Upper lobe of left lung (tissue), 6 donors: Measurements from ENCODE around the gene BBLN. TPM values are rescaled to one million over a fixed set of nuclear protein-coding genes. Genes with fewer than 3 reads are reported as not detected.

Experiments used
- ATAC-seq, 2 donors: fragments of 200-7000 bp; cut with Tn5 transposase; one replicate each; pipeline ENCODE4 v1.9.1; 2022; ENCODE audit warnings: mild to moderate bottlenecking in 2 of 2, moderate library complexity in 2 of 2; ENCODE audit not compliant: low FRiP score in 2 of 2
- DNase-seq, 2 donors: peaks; one replicate each; pipeline ENCODE4 v3.0.0-alpha.2; 2019 to 2020
- H3K27ac ChIP-seq, 4 donors: fragments of 200-600 bp; sonication (generic); one replicate each; pipeline ENCODE4 v1.5.1; 2016 to 2019
- H3K27me3 ChIP-seq, 4 donors: fragments of 200-600 bp; sonication (generic); one replicate each; pipeline ENCODE4 v1.5.1; 2017 to 2019
- H3K36me3 ChIP-seq, 4 donors: fragments of 200-600 bp; sonication (generic); one replicate each; pipeline ENCODE4 v1.5.1; 2016 to 2019
- H3K4me1 ChIP-seq, 4 donors: fragments of 200-600 bp; sonication (generic); one replicate each; pipeline ENCODE4 v1.5.1; 2018 to 2019
- H3K4me3 ChIP-seq, 4 donors: fragments of 200-600 bp; sonication (generic); one replicate each; pipeline ENCODE4 v1.5.1; 2017 to 2019; ENCODE audit warnings: mild to moderate bottlenecking in 2 of 4, moderate library complexity in 1 of 4
- H3K9me3 ChIP-seq, 4 donors: fragments of 200-600 bp; sonication (generic); one replicate each; pipeline ENCODE4 v1.5.1; 2018 to 2019
- EP300 ChIP-seq, 4 donors: sonication (generic); formaldehyde crosslinking; IDR thresholded peaks; one replicate each; pipeline ENCODE4 v1.5.1; 2017; ENCODE audit warnings: antibody characterized with exemption in 4 of 4, control low read depth in 2 of 4
- POLR2A ChIP-seq, 4 donors: fragments of 450-650 bp; IDR thresholded peaks; one replicate each; pipeline ENCODE4 v1.5.1; 2016 to 2017; ENCODE audit warnings: antibody characterized with exemption in 4 of 4, mild to moderate bottlenecking in 2 of 4
- POLR2AphosphoS5 ChIP-seq, 2 donors: sonication (generic); formaldehyde crosslinking; IDR thresholded peaks; one replicate each; pipeline ENCODE4 v1.5.1; 2017; ENCODE audit warnings: antibody characterized with exemption in 2 of 2
- WGBS, 2 donors: methylation state at CpG; one replicate each; pipeline ENCODE4 v1.1.5; 2017 to 2018; 5-methylcytosine and 5-hydroxymethylcytosine counted together
- total RNA-seq, 6 donors: library from RNA; depleted of rRNA in 4 of 6; stranded (reverse); fragments of >200 nt in 4 of 6; gene quantifications; one replicate each; pipeline versions ENCODE4 v1.1.0 to v1.2.1, GENCODE V29; 2016 to 2021
- TF ChIP-seq, protein P1 (sequence below), 6 experiments: fragments of 450-650 bp in 4 of 6; fragments of 200-600 bp in 2 of 6; sonication (generic) in 2 of 6; IDR thresholded peaks; one replicate each; pipeline ENCODE4 v1.5.1; 2016 to 2019; ENCODE audit warnings: antibody characterized with exemption in 6 of 6
- donor health status: DM: no; HTN: no; CAD: no; lungs with moderate emphysema.
- donor health status: DM: no; HTN: yes; CAD: no; lungs with severe emphysema.

Gene BBLN
- total RNA-seq, 6 donors from 2014 or later: 62.4 to 204 (median 102) TPM

- H3K4me3 ChIP-seq: no peak overlapping the region
- ATAC-seq: no peak
- H3K36me3 ChIP-seq: peaks cover 4 to 42% (median 28%) of the 10 kb centered on the region in 4 donors
- H3K9me3 ChIP-seq: no peaks in the 10 kb centered on the region
- no peak overlapping the region for H3K27ac ChIP-seq
- no peaks in the 10 kb centered on the region for H3K27me3 ChIP-seq
- peaks cover 3 to 9% (median 7%) of the 10 kb centered on the region in 4 donors for H3K4me1 ChIP-seq
- TF ChIP-seq, protein P1, sequence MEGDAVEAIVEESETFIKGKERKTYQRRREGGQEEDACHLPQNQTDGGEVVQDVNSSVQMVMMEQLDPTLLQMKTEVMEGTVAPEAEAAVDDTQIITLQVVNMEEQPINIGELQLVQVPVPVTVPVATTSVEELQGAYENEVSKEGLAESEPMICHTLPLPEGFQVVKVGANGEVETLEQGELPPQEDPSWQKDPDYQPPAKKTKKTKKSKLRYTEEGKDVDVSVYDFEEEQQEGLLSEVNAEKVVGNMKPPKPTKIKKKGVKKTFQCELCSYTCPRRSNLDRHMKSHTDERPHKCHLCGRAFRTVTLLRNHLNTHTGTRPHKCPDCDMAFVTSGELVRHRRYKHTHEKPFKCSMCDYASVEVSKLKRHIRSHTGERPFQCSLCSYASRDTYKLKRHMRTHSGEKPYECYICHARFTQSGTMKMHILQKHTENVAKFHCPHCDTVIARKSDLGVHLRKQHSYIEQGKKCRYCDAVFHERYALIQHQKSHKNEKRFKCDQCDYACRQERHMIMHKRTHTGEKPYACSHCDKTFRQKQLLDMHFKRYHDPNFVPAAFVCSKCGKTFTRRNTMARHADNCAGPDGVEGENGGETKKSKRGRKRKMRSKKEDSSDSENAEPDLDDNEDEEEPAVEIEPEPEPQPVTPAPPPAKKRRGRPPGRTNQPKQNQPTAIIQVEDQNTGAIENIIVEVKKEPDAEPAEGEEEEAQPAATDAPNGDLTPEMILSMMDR (IDR thresholded peaks at IDR 0.05): no peak
- TF ChIP-seq EP300 (IDR thresholded peaks at IDR 0.05): no peak
- TF ChIP-seq POLR2A (IDR thresholded peaks at IDR 0.05): no peak
- no peak for TF ChIP-seq POLR2AphosphoS5 (IDR thresholded peaks at IDR 0.05)
- 85 to 87% methylated on average over 14 of the region's 15 CpGs for WGBS, 2 donors
- no peak for DNase-seq
Measured at GRCh38 chr9:128118971-128119665, 40.9 kb upstream of the BBLN start.

- no peak for ATAC-seq
Measured at GRCh38 chr9:128120061-128120740, 39.9 kb upstream of the BBLN start.

GRCh38 chr9:128120741-128121465 is 39.2 kb upstream of the BBLN start:
- Histone ChIP-seq H3K27ac (no peak overlapping the region), H3K9me3 (no peaks in the 10 kb centered on the region), H3K27me3 (no peaks in the 10 kb centered on the region), H3K4me1 (peaks cover 13 to 18% (median 15%) of the 10 kb centered on the region in 4 donors), H3K36me3 (peaks cover 4 to 41% (median 28%) of the 10 kb centered on the region in 4 donors), H3K4me3 (no peak overlapping the region)
- WGBS, 2 donors: 88 to 91% methylated on average over 7 to 25 of the region's 29 CpGs
- ATAC-seq (no peak), DNase-seq (peak in 1 of 2 donors; percentile 72)
- TF ChIP-seq EP300 (IDR thresholded peaks at IDR 0.05) (no peak), POLR2AphosphoS5 (IDR thresholded peaks at IDR 0.05) (no peak), POLR2A (IDR thresholded peaks at IDR 0.05) (no peak)
- TF ChIP-seq, protein P1 (IDR thresholded peaks at IDR 0.05): no peak

More at GRCh38 chr9:128120061-128120740, 39.9 kb upstream of the BBLN start:
- H3K27me3 ChIP-seq: no peaks in the 10 kb centered on the region
- H3K27ac ChIP-seq: no peak overlapping the region
- H3K9me3 ChIP-seq: no peaks in the 10 kb centered on the region
- H3K4me3 ChIP-seq: no peak overlapping the region
- peaks cover 4 to 41% (median 28%) of the 10 kb centered on the region in 4 donors for H3K36me3 ChIP-seq
- DNase-seq: no peak
- peaks cover 8 to 11% (median 10%) of the 10 kb centered on the region in 4 donors for H3K4me1 ChIP-seq
- TF ChIP-seq, protein P1 (IDR thresholded peaks at IDR 0.05): no peak
- TF ChIP-seq POLR2AphosphoS5 (IDR thresholded peaks at IDR 0.05) (no peak), EP300 (IDR thresholded peaks at IDR 0.05) (no peak), POLR2A (IDR thresholded peaks at IDR 0.05) (no peak)
- WGBS, 2 donors: 76 to 88% methylated on average over 7 to 14 of the region's 20 CpGs

DNA sequence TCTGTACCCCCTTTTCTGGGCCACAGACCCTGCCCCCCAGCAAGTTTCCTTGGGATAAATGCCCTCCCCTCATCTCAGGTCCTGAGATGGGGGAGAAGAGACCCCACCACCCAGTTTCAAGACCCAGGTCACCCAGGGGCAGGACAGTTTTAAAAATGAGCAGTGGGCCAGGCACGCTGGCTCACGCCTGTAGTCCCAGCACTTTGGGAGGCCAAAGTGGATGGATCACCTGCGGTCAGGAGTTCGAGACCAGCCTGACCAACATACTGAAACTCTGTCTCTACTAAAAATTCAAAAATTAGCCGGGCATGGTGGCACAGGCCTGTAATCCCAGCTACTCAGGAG is 38.6 kb upstream of the BBLN start:
- H3K9me3 ChIP-seq: no peaks in the 10 kb centered on the region
- no peak for ATAC-seq
- TF ChIP-seq, protein P1 (IDR thresholded peaks at IDR 0.05): no peak
- TF ChIP-seq EP300 (IDR thresholded peaks at IDR 0.05) (no peak), POLR2A (IDR thresholded peaks at IDR 0.05) (no peak), POLR2AphosphoS5 (IDR thresholded peaks at IDR 0.05) (no peak)
- H3K27ac ChIP-seq: no peak overlapping the region
- H3K27me3 ChIP-seq: no peaks in the 10 kb centered on the region
- H3K4me3 ChIP-seq: no peak overlapping the region
- H3K4me1 ChIP-seq: peaks cover 18 to 24% (median 20%) of the 10 kb centered on the region in 4 donors
- WGBS, 2 donors: 90 to 98% methylated on average over 5 of the region's 5 CpGs
- peaks cover 4 to 41% (median 28%) of the 10 kb centered on the region in 4 donors for H3K36me3 ChIP-seq
- no peak for DNase-seq
